ENCODE data around the gene DNAJC18. TPM values are rescaled to one million over a fixed set of nuclear protein-coding genes. Genes with fewer than 3 reads are reported as not detected.

DNAJC18 gene
- polyA plus RNA-seq, 1 experiment = 17.7 TPM

GRCh38 chr5:139378941-139379361 lies 60.4 kb downstream of the DNAJC18 start:
- POLR2A ChIA-PET = no interaction called here
- H3K27me3 ChIP-seq (ENCODE audit: control insufficient read depth, insufficient read depth, low read length) = no peaks in the 10 kb centered on the region
- no peak overlapping the region for H3K27ac ChIP-seq (ENCODE audit: low read depth, low read length)
- H3K9me3 ChIP-seq (ENCODE audit: control insufficient read depth, insufficient read depth, low read length) = no peaks in the 10 kb centered on the region; the same call in 1 of the 2 replicates
- no peak for DNase-seq (ENCODE audit: low read depth, low spot score)
- H3K4me3 ChIP-seq (ENCODE audit: low read depth, low read length) = no peak overlapping the region
- CTCF ChIA-PET = no interaction called here
- no peak for TF ChIP-seq CTCF (IDR thresholded peaks at IDR 0.05; ENCODE audit: low read depth, low read length)

- TF ChIP-seq CTCF (IDR thresholded peaks at IDR 0.05; ENCODE audit: low read depth, low read length) = no peak
- no peak for DNase-seq (ENCODE audit: low read depth, low spot score)
- ChIA-PET CTCF (no interaction called here), POLR2A (no interaction called here)
- H3K27ac ChIP-seq (ENCODE audit: low read depth, low read length) = no peak overlapping the region
- no peaks in the 10 kb centered on the region; the same call in 1 of the 2 replicates for H3K9me3 ChIP-seq (ENCODE audit: control insufficient read depth, insufficient read depth, low read length)
- H3K4me3 ChIP-seq (ENCODE audit: low read depth, low read length) = no peak overlapping the region
- H3K27me3 ChIP-seq (ENCODE audit: control insufficient read depth, insufficient read depth, low read length) = no peaks in the 10 kb centered on the region
Observed at GRCh38 chr5:139378101-139378825, 61.1 kb downstream of the DNAJC18 start.

GRCh38 chr5:139377226-139377625 lies 62.1 kb downstream of the DNAJC18 start:
- ChIA-PET POLR2A (no interaction called here), CTCF (no interaction called here)

GRCh38 chr5:139376364-139376763 lies 63.0 kb downstream of the DNAJC18 start:
- no peak overlapping the region for H3K27ac ChIP-seq (ENCODE audit: low read depth, low read length)
- DNase-seq (ENCODE audit: low read depth, low spot score) = no peak
- H3K9me3 ChIP-seq (ENCODE audit: control insufficient read depth, insufficient read depth, low read length) = no peaks in the 10 kb centered on the region; the same call in 1 of the 2 replicates
- no peak for TF ChIP-seq CTCF (IDR thresholded peaks at IDR 0.05; ENCODE audit: low read depth, low read length)
- no peak overlapping the region for H3K4me3 ChIP-seq (ENCODE audit: low read depth, low read length)
- H3K27me3 ChIP-seq (ENCODE audit: control insufficient read depth, insufficient read depth, low read length) = no peaks in the 10 kb centered on the region
- ChIA-PET CTCF (no interaction called here), POLR2A (no interaction called here)

More at GRCh38 chr5:139377226-139377625, 62.1 kb downstream of the DNAJC18 start:
- TF ChIP-seq CTCF (IDR thresholded peaks at IDR 0.05; ENCODE audit: low read depth, low read length) = no peak
- H3K27ac ChIP-seq (ENCODE audit: low read depth, low read length) = peak overlapping the region; percentile 21
- DNase-seq (ENCODE audit: low read depth, low spot score) = no peak
- H3K27me3 ChIP-seq (ENCODE audit: control insufficient read depth, insufficient read depth, low read length) = no peaks in the 10 kb centered on the region
- no peak overlapping the region for H3K4me3 ChIP-seq (ENCODE audit: low read depth, low read length)
- no peaks in the 10 kb centered on the region; the same call in 1 of the 2 replicates for H3K9me3 ChIP-seq (ENCODE audit: control insufficient read depth, insufficient read depth, low read length)

GRCh38 chr5:139374909-139375308 lies 64.4 kb downstream of the DNAJC18 start:
- Histone ChIP-seq H3K9me3 (ENCODE audit: control insufficient read depth, insufficient read depth, low read length) (no peaks in the 10 kb centered on the region; the same call in 1 of the 2 replicates), H3K27me3 (ENCODE audit: control insufficient read depth, insufficient read depth, low read length) (no peaks in the 10 kb centered on the region), H3K27ac (ENCODE audit: low read depth, low read length) (no peak overlapping the region), H3K4me3 (ENCODE audit: low read depth, low read length) (no peak overlapping the region)
- no peak for DNase-seq (ENCODE audit: low read depth, low spot score)
- ChIA-PET POLR2A (interaction anchor here (1.4 kb wide), 1 partner anchor 33 kb away, joined by 5 read pairs; the partner anchor contains the start of gene PAIP2), CTCF (no interaction called here)
- no peak for TF ChIP-seq CTCF (IDR thresholded peaks at IDR 0.05; ENCODE audit: low read depth, low read length)
